ENCODE data around the gene SPACDR.

DNA sequence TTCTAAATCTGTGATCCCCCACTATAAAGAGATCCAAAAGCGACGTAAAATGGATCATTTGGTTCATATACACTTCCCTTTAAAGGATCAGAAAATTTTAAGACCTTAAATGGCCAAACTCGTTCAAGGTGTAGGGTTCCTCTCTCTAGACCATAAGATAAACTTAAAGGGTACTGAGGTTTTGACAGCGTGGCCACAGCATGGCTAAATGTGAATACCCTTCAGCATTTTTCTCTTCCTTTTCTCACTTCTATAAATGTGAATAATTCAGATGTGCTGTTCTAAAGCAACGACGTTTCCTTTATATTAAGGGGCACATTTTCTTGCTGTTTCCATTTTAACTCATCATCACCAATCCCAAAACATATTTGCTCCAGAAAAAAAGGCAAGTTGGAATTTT is 40.7 kb downstream of the SPACDR start:
- TF ChIP-seq POLR2A (IDR thresholded peaks at IDR 0.05) (no peak), EP300 (IDR thresholded peaks at IDR 0.05) (no peak), POLR2AphosphoS5 (IDR thresholded peaks at IDR 0.05) (no peak)
- TF ChIP-seq, protein P1, sequence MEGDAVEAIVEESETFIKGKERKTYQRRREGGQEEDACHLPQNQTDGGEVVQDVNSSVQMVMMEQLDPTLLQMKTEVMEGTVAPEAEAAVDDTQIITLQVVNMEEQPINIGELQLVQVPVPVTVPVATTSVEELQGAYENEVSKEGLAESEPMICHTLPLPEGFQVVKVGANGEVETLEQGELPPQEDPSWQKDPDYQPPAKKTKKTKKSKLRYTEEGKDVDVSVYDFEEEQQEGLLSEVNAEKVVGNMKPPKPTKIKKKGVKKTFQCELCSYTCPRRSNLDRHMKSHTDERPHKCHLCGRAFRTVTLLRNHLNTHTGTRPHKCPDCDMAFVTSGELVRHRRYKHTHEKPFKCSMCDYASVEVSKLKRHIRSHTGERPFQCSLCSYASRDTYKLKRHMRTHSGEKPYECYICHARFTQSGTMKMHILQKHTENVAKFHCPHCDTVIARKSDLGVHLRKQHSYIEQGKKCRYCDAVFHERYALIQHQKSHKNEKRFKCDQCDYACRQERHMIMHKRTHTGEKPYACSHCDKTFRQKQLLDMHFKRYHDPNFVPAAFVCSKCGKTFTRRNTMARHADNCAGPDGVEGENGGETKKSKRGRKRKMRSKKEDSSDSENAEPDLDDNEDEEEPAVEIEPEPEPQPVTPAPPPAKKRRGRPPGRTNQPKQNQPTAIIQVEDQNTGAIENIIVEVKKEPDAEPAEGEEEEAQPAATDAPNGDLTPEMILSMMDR (IDR thresholded peaks at IDR 0.05), result no peak

Data from suprapubic skin (tissue), 4 donors.